Left renal pelvis (tissue), 4 donors: ENCODE results near the gene MOB3B. TPM values are rescaled to one million over a fixed set of nuclear protein-coding genes. Genes with fewer than 3 reads are reported as not detected.

ENCODE experiments used
- DNase-seq, 4 donors: peaks; one replicate each; pipeline ENCODE4 v3.0.0-alpha.2; 2013; ENCODE audit warnings: low read depth in 4 of 4, low spot score in 3 of 4
- polyA plus RNA-seq, 4 donors: library from polyadenylated mRNA; unstranded; fragments of 120-200 nt; gene quantifications; one replicate each; pipeline ENCODE4 v1.2.1, GENCODE V29; 2013; ENCODE audit not compliant: insufficient read length in 4 of 4

The MOB3B gene
- polyA plus RNA-seq, 4 donors: 4.9 to 27.1 (median 23.4) TPM

DNA sequence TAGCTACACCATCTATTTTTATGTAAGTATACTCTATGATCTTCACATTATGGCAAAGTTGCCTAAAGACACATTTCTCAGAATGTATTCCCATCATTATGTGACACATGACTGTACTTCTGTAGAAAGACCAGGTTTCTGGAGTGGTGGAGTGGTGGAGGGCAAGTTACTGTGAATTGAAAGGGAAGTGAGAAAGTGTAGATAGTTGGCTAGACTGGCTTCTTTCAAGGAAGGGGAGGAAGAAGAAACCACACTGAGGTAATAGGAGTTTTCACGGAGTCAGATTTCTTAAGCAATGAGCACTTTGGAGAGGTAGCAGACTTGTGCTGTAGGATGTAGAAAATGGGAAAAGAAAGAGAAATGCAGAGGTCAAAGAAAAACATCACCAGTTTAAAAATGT lies 181.7 kb downstream of the MOB3B start:
- DNase-seq: no peak

DNA sequence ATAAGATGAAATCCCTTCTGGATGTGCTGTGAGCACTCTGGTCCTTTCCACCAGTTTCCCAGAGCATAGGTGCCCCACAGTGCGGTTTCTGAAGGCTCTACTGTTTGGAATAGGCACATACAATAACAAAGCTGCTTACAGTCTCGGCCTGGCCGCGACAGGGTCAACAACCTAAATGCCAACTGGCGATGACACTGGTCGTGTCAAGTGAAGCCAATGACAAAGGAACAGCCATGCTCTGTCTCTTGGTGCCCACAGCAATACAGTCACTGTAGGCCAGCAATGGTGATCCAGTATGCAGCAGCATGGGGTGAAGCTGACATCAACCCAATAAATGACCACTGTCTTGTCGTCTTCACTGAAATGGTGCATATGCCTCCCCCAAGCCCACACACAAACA lies 184.8 kb downstream of the MOB3B start:
- DNase-seq: no peak

DNA sequence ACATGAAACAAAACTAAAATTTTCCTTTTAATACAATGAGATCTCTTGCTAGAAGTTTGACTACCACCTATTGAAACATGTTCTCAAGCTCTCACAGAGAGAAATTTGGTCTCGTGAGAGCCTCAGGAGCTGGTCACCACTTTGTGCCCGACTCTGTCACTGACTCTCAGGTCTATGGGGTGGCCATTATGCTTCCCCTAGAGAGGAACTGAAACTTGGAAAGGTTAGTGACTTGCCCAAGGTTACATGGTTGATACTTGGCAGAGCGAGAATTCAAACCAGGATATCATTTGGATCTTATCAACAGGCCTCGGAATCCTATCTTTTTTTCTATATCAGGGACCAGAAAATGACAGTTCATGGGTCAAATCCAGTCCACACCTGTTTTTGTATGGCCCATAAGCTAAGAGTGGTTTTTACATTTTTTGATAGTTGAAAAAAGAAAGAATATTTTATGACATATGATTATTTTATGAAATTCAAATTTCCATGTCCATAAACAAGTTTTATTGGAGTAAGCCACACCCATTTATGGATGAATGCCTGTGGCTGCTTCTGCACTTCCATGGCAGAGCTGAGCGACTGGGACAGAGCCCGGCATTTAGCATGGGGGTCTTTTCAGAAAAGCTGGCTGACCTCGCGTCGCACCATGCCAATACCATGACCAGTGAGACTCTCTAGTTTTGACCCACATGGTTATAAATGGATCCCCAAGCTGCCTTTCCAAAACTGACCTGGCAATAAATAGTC lies 187.9 kb downstream of the MOB3B start:
- DNase-seq: no peak

DNA sequence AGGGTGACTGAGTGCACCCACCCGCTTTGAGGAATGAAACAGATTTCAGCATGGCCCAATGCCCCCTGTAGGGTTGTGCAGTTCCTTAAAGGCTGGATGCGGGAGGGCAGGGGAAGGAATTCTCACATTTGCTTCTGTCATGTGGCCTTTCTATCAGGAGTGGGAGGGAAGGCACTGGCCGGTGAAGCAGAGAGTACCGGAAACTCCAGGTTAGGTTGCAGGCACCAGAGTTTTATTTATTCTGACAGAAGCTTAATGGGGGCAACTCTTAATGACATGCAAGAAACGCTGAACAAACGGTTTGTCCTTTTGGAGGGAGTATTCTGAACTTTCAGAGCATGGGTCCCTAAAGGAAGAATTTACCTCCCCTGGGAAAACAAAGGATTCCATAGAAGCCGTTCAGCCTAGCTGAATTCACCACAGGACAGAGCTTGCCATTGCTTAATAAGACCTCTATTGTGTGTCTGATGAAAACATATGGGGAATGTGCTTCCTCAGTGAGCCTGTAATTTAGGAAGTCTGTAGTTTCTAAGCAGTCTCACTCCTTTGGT lies 188.6 kb downstream of the MOB3B start:
- peak; percentile 40 to 72 (median 52) for DNase-seq

DNA sequence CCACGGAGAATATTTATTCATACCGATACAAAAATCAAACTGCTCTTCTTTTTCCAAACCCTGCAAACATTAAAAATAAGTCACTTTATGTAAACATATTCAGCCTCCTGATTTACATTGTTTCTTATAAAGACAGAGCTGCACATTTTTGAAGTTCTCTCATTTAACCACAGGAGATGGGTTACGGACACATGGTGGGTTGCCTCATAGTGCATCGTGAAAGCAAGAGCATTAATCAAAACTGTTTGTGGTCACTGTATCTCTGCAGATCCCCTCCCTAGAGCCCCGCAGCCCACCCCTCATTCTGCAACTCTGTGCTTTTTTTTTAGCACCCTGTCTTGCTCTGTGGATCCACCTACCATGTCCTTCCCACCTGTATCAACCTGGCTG lies 189.3 kb downstream of the MOB3B start:
- DNase-seq: no peak

DNA sequence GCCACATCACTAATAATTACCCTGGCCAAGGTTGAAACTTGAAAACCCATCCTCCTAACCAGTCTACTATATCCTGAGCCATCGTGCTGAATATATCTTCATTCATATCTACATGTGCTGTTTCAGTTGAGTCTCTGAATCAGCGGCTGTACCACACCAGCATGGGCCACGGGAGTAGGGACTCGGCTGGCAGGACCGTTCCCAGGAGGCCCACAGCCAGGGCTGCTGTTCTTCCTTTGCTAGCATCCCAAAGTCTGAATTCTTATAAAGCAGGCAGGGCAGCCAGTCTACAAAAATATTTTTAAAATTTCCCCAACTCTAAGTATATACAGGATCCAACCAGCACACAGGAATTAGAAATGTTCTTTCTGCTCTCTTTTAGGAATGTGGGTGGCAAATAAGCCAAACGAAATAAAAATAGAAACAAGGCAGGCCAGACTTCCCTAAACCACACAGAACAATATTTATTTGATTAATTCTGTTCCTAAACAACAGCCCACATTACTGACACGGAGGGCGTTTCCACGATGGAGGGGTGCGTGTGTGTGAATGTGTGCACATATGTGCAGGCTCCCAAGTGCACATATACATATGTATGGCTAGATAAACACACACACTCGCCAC lies 189.8 kb downstream of the MOB3B start:
- DNase-seq: no peak

DNA sequence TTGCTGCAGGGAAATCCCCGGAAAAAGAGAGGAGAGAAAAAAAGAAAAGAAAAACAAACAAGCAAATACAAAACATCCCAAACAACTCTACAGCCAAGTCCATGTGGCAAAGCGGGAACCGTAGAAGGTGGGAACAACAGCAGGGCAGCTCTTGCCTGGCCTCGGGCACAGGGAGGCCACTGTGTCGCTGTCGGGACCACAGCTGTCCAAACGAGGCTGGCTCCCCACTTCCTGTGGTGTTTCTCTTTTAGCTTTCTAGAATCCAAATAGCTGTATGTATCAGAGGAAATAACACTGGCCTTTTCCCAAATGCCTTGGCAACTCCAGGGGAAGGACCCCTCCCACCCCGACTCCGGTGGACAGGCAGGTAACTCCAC lies 191.1 kb downstream of the MOB3B start:
- no peak for DNase-seq

DNA sequence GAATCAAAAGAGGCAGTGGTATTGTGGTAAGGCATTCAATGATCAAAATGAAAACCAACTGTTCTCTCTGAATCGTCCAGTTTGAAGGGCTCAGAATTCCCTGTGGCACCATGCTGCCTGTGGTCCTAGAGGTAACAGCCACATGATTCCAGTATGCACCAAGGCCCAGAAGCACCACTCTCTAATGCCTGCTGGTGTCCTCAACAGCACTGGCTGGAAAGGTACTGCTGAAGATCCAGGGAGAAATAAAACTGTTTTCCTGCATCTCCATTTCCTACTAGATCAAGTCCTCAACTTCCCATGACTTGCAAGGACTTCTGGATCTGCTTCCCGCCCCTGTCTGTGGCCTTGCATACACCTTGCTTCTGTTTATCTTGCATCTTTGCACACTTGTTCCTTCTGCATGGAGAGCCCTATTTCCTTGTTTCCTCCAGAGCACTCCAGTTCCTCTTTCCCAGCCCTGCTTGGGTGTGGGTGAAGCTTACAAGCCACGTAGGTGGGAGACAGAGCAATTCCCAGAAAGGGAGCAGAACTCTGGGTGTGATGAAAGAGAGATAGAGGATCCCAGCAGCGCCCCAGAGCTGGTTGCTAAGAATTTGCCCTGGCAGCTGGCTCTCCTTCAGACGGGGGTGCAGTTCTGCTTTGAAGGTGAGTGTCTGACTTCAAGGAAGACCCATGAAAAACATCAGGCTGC lies 191.6 kb downstream of the MOB3B start:
- no peak for DNase-seq

DNA sequence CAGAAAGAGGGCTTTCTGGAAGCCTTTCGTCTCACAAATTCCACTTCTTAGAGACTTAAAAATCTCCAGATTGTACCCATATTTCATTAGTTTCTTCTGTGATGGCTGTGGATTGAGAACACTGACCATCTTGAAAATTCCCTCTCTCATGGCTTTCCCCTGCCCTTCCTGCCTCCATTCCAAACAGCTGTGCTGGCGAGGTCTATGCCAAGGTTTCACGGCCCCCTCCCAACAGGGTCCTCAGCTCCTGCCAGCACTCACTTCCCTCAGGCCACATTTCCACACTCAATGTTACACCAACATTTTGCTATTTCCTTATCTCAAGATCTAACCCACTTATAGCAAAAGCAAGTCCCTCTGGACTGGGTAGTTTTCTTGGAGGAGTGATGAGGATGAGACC lies 192.4 kb downstream of the MOB3B start:
- no peak for DNase-seq

DNA sequence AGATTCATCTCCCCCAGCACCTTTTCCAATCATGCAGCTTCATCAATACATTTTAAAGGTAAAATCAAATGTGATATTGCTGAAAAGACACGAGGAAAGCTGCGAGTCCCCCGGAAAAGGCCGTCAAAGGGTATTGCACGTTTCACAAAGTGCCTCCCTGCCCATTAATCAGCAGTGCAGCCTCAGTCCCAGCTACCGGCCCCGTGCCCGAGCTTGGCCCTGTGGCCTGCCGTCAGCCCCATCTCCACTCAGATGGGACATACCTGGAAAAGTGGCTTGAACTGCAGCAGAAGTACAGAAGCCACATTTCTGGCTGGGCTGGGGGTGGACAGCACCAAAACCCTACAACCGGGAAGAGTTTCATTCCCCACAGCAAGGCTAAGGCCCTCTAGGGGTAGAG lies 192.8 kb downstream of the MOB3B start:
- no peak for DNase-seq

DNA sequence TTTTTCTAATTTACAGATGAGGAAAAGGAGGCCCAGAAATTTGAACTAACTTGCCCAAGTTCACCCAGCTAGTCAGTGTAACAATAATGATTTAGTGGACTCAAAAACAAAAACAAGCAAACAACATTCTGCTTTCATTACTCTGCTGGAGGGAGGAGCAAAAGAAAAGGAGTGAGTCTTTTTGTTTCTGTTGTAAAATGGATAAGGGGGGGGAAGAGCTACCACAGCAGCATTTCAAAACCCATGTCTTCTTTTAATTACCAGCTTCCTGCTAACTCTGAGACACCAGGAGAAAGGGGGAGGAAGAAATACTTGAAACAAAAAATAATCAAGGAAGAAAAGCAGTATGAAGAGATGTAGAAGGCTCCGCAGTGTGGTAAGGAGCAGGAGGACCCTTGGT lies 193.5 kb downstream of the MOB3B start:
- no peak for DNase-seq

DNA sequence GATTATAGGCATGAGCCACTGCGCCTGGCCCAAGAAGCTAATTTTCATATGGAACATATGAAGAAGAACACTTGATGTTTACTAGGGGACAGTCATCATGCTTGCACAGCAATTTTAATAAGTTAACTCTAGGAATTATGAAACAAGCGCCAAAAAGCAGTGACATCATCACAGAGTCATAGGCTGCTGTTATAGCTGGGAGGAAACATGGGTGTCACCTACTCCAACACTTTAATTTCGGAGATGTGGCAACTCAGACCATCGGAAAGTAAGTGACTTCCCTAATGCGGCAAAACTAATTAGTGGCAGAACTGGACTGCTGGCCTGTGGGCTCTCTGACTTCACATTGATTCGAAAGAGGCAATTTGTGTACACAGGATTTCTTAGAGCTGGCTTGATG lies 194.5 kb downstream of the MOB3B start:
- no peak for DNase-seq

DNA sequence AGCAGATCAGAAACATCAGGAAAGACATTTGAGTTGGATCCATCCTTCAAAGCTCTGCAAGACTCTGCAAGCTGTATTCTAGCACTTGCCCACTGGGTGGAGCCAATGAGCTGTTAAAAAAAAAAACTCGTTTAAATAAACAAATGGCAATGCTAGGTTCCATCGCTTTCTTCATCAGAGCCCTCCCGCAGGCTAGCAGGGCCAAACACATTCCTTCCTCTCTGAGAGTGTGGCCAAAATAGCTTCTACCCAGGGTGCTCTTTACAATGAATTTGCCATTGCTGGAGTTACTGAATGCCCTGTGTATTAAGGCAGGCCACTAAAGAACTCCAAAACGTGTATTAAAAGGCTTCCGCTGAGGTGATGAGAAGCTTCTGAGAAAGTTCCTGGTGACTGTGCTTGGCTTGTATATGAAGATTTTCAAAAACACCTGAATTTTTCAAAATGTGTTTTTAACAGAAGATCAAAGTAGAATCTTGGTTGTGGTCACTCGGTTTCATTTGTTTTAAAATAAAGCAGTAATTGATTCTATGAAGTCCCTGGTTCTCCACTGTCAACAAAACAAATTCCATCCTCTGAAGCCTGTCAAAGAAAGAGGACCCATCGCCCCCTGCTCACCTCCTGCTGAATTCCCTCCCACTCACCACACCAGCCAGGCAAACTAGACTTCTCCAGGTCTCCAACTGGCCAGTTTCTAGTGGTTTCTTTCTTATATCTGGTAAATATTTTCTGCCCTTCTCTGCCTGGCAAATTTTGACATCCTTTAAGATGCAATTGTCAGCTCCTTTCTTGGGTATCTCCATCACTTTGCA lies 196.2 kb downstream of the MOB3B start:
- DNase-seq: peak; percentile 66 to 75 (median 70)

DNA sequence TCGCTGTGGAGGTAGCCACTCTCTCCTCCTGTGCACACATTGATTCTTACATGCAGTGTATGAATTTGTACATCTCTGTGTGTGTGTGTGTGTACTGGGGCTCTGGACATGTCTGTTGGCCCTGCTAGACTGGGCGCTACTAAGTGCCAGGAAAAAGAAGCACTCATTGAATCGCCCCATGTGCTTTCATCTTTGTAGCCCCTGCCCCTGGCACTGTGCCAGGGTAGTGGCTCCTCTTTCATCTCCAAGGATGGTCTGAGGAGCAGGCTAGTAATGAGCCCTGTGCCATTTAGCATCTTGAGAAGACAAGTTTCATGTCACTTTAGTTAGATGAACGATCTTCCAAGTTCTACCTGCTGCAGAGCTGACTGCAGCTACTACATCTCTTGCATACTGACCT lies 198.2 kb downstream of the MOB3B start:
- DNase-seq: no peak

DNA sequence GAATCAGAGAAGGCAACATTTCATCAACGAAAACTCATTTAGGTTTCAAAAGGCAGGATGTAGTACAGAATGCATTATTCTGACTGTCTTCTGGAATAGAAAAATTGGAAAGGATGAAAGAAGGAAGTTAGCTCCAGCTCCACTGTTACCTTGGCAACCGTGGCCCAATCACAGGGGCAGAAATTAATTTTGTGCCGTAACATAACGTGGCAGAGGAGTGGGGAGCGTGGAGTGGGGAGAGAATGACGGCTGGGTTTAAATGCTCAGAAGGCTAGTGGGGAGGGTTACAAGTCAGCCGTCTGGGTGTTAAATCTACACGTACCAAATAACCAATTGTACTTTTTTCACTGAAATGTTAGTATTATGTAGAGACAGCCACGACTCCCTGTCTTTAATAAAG lies 200.3 kb downstream of the MOB3B start:
- no peak for DNase-seq

DNA sequence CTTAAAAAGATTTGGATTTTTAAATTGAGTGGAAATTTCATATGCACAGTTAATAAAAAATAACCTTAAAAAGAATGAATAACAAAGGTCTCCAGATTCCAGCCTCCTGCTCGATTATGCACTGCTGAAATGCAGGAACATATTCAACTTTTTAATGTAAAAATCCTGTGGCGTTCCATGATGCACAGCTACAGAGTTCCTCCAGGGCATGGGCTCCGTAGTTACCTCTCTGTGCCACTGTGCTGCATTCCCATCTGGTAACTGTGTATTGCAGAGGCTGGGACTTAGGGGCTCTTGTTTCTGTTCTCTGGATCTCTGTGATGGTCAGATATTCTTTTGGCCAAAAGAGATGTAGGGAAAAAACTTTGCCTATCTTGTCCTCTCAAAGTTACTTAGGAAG lies 201.1 kb downstream of the MOB3B start:
- no peak for DNase-seq

DNA sequence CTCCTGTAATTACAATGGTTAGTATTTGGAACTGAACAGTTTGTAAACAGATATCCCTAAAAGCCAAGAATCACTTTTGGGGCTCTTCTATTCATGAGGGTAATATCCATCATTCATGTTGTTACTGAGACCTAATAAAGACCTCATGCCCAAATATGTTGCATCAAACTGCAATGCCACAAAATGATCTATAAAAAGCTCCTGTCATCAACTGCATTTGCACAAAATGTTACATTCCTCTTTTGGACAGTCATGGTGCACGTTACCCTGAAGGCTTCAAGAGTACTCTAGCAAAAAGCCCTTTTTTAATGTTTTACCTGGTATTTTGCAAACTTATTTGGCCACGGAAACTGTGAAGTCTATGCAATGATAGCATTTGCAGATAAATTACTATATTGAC lies 218.4 kb downstream of the MOB3B start:
- DNase-seq: no peak

DNA sequence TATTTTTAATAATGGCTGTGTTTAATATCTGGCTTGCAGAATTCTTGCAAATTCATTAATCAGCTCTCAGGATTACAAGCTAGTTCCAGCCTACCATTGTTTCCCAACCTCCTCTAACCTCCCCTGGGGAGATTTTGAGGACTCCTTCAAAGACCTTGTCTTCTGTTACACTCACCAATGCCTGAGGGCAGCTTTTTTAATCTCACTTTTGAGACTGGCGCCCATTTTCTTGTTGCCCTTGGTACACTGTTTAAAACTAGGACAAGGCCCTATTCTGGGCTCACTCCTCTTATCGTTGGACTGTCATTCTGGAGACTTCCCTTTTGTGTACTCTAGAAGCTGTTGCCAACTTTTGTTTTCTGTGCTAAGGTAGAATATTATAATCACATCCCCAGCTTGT lies 219.0 kb downstream of the MOB3B start:
- DNase-seq: no peak

DNA sequence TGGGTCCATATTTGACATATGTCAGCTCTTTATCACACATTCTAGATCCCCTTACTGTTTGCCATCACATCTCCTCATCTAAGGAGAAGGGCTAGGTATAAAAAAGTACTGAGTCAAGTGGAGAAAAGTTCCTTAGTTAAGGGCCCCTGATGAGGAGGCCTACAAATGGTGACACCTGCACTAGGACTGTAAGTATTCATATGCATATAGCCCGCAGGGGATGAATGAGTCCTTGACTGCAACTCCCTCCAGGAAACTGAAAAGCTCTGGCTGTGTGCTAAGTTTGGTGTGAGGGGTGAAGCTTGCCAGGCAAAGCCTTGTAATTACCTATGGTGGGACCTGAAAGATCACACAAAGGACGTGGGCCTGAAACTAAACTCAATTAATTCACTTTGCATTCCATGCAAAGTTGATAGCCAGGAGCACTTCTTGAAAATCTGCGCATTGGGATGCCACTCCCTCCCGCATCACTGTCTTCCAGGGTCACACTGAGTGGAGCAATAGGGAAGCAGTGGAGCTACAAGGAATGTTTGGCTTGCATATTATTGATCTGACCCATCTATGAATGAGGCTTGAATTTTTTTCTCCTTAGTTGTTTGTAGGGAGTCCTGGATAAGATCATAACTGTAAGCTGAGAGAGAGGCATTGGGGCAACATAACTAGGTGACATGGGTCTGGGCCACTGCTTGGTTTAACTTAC lies 220.8 kb downstream of the MOB3B start:
- DNase-seq: no peak

DNA sequence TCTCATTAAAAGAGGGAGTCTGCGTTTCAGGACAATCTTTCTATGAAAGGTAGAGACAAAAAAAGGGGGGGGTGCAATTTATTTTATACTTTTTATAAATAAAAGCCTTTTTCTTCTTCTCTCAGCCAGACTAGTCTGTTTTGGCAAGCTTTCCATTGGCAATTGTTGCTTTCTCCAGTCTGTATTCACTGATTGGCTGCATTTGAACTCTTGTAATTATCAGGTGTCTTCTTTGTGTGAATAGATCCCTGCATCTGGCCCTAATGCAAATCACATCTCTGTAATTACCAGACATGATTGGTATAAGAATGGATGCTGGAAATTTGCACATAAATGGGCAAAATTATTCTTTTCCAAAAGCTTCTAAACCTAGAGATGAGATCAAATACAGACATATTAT lies 225.1 kb downstream of the MOB3B start:
- DNase-seq: no peak
